Neuronal stem cell (in vitro differentiated cells): ENCODE data around the gene FAHD2A.
A peak's percentile ranks its signal among the peaks of the same experiment; 100 is the strongest.

Experiments
- DNase-seq: peaks from one replicate; pipeline ENCODE4 v3.0.0-alpha.2; 2013; ENCODE audit warnings: low spot score
- H2AFZ ChIP-seq: one replicate; pipeline ENCODE4 v1.6.1; 2013; ENCODE audit warnings: mild to moderate bottlenecking, low read length, inconsistent platforms
- H2AK5ac ChIP-seq: 2 replicates; pipeline ENCODE4 v1.6.1; 2013; ENCODE audit warnings: low read depth, mild to moderate bottlenecking, inconsistent platforms, low read length, moderate library complexity, mixed read lengths
- H2BK120ac ChIP-seq: 2 replicates; pipeline ENCODE4 v1.6.1; 2013; ENCODE audit warnings: low read depth, mild to moderate bottlenecking, inconsistent platforms, low read length, moderate library complexity, mixed read lengths
- H2BK12ac ChIP-seq: one replicate; pipeline ENCODE4 v1.6.1; 2013; ENCODE audit warnings: low read length, inconsistent platforms
- H2BK15ac ChIP-seq: 2 replicates; pipeline ENCODE4 v1.6.1; 2013; ENCODE audit warnings: mild to moderate bottlenecking, low read length, inconsistent platforms, mixed read lengths
- H2BK5ac ChIP-seq: one replicate; pipeline ENCODE4 v1.6.1; 2013; ENCODE audit warnings: inconsistent platforms, mild to moderate bottlenecking, low read length, moderate library complexity
- H3K14ac ChIP-seq: one replicate; pipeline ENCODE4 v1.6.1; 2013; ENCODE audit warnings: low read length, inconsistent platforms
- H3K18ac ChIP-seq: 2 replicates; pipeline ENCODE4 v1.6.1; 2013; ENCODE audit warnings: low read length, inconsistent platforms
- H3K23ac ChIP-seq: 2 replicates; pipeline ENCODE4 v1.6.1; 2013; ENCODE audit warnings: low read depth, mild to moderate bottlenecking, mixed read lengths, low read length, inconsistent platforms; ENCODE audit not compliant: poor library complexity
- H3K27ac ChIP-seq: replicated peaks from 3 replicates; pipeline ENCODE4 v1.5.1; 2013; ENCODE audit warnings: low read length, inconsistent platforms
- H3K27me3 ChIP-seq, 3 experiments: 2 replicates each; pipeline ENCODE4 v1.6.1; 2013; ENCODE audit warnings: low read length in 3 of 3, mild to moderate bottlenecking in 2 of 3, inconsistent platforms in 1 of 3, low read depth in 1 of 3, mixed read lengths in 1 of 3, moderate library complexity in 1 of 3; ENCODE audit not compliant: control insufficient read depth in 3 of 3, insufficient read depth in 3 of 3
- H3K36me3 ChIP-seq, 2 donors: replicated peaks in 1 of 2; 2 replicates each; pipeline ENCODE4 v1.6.1; 2013; ENCODE audit warnings: low read length in 2 of 2; ENCODE audit not compliant: control insufficient read depth in 2 of 2, insufficient read depth in 2 of 2
- H3K4ac ChIP-seq: 2 replicates; pipeline ENCODE4 v1.6.1; 2013; ENCODE audit warnings: inconsistent platforms, mild to moderate bottlenecking, low read length, moderate library complexity
- H3K4me1 ChIP-seq, 2 donors: 1 replicate in 1 of 2; 2 replicates in 1 of 2; pipeline ENCODE4 v1.6.1; 2013; ENCODE audit warnings: low read length in 2 of 2, low read depth in 1 of 2; ENCODE audit not compliant: control insufficient read depth in 2 of 2, insufficient read depth in 1 of 2
- H3K4me2 ChIP-seq: one replicate; pipeline ENCODE4 v1.6.1; 2013; ENCODE audit warnings: mild to moderate bottlenecking, low read length, inconsistent platforms; ENCODE audit not compliant: insufficient read depth, poor library complexity, severe bottlenecking
- H3K4me3 ChIP-seq, 2 donors: 2 replicates each; pipeline ENCODE4 v1.5.1; 2013; ENCODE audit warnings: low read length in 2 of 2, mild to moderate bottlenecking in 2 of 2, inconsistent platforms in 1 of 2, moderate library complexity in 1 of 2
- H3K79me1 ChIP-seq: one replicate; pipeline ENCODE4 v1.6.1; 2013; ENCODE audit warnings: low read depth, mild to moderate bottlenecking, inconsistent platforms, low read length, moderate library complexity
- H3K9ac ChIP-seq: one replicate; pipeline ENCODE4 v1.6.1; 2013; ENCODE audit warnings: mild to moderate bottlenecking, low read depth, low read length, inconsistent platforms; ENCODE audit not compliant: poor library complexity
- H3K9me3 ChIP-seq, 2 donors: replicated peaks in 1 of 2; 2 replicates each; pipeline versions ENCODE3 to v1.6.1; 2013; ENCODE audit warnings: low read length in 2 of 2, mild to moderate bottlenecking in 2 of 2, inconsistent platforms in 1 of 2, low read depth in 1 of 2, mixed read lengths in 1 of 2, moderate library complexity in 1 of 2; ENCODE audit not compliant: control insufficient read depth in 2 of 2, insufficient read depth in 1 of 2
- H4K8ac ChIP-seq: one replicate; pipeline ENCODE4 v1.6.1; 2013; ENCODE audit warnings: low read depth, mild to moderate bottlenecking, inconsistent platforms, low read length, moderate library complexity
- H4K91ac ChIP-seq: one replicate; pipeline ENCODE4 v1.6.1; 2013; ENCODE audit warnings: low read length, low read depth, mild to moderate bottlenecking, inconsistent platforms; ENCODE audit not compliant: poor library complexity
- WGBS, 2 donors: extraction: QIAGEN DNeasy Blood & Tissue Kit; methylation state at CpG; one replicate each; pipeline ENCODE4 v1.1.7; 2013; ENCODE audit warnings: missing lambda C conversion rate in 2 of 2, mixed read lengths in 1 of 2; ENCODE audit not compliant: insufficient read length in 2 of 2, insufficient replicate concordance in 1 of 2; ENCODE audit errors: extremely low coverage in 2 of 2; 5-methylcytosine and 5-hydroxymethylcytosine counted together

The FAHD2A gene

GRCh38 chr2:95362486-95362885 lies 40.0 kb upstream of the FAHD2A start:
- H3K9ac ChIP-seq = no peak overlapping the region
- no peak overlapping the region for H3K4ac ChIP-seq
- DNase-seq = no peak
- H3K4me1 ChIP-seq = no peaks in the 10 kb centered on the region
- WGBS, 2 donors = no CpG with 5 or more reads among the region's 9 CpGs
- no peak overlapping the region for H2AFZ ChIP-seq
- no peak overlapping the region for H3K14ac ChIP-seq
- no peak overlapping the region for H2BK120ac ChIP-seq
- no peak overlapping the region for H3K27ac ChIP-seq
- no peaks in the 10 kb centered on the region for H3K36me3 ChIP-seq
- H2AK5ac ChIP-seq = no peak overlapping the region
- no peak overlapping the region for H4K8ac ChIP-seq
- no peak overlapping the region for H3K18ac ChIP-seq
- H3K9me3 ChIP-seq = no peaks in the 10 kb centered on the region
- no peak overlapping the region for H2BK5ac ChIP-seq
- H3K4me2 ChIP-seq = no peak overlapping the region
- H2BK12ac ChIP-seq = no peak overlapping the region
- no peaks in the 10 kb centered on the region for H3K27me3 ChIP-seq
- no peaks in the 10 kb centered on the region for H3K79me1 ChIP-seq
- no peak overlapping the region for H3K4me3 ChIP-seq
- no peak overlapping the region for H3K23ac ChIP-seq
- no peak overlapping the region for H4K91ac ChIP-seq
- H2BK15ac ChIP-seq = no peak overlapping the region

- Histone ChIP-seq H2BK15ac (no peak overlapping the region), H3K23ac (no peak overlapping the region), H2BK120ac (no peak overlapping the region), H3K4me3 (no peak overlapping the region), H3K9me3 (no peaks in the 10 kb centered on the region), H3K27me3 (peaks cover 0 to 3% (median 0%) of the 10 kb centered on the region in 3 experiments), H3K36me3 (no peaks in the 10 kb centered on the region), H3K9ac (no peak overlapping the region), H2AK5ac (no peak overlapping the region), H4K91ac (no peak overlapping the region), H3K79me1 (no peaks in the 10 kb centered on the region), H2BK5ac (no peak overlapping the region), H3K18ac (no peak overlapping the region), H3K27ac (no peak overlapping the region), H2AFZ (no peak overlapping the region), H3K4ac (no peak overlapping the region), H3K4me2 (no peak overlapping the region), H3K14ac (no peak overlapping the region), H2BK12ac (no peak overlapping the region), H4K8ac (no peak overlapping the region), H3K4me1 (no peaks in the 10 kb centered on the region)
- no peak for DNase-seq
- no CpG with 5 or more reads among the region's 6 CpGs for WGBS, 2 donors
Observed at GRCh38 chr2:95366514-95366913, 36.0 kb upstream of the FAHD2A start.

GRCh38 chr2:95372216-95372829 lies 30.2 kb upstream of the FAHD2A start:
- Histone ChIP-seq H4K8ac (no peak overlapping the region), H2AFZ (no peak overlapping the region), H3K27ac (no peak overlapping the region), H3K36me3 (no peaks in the 10 kb centered on the region), H3K4me2 (no peak overlapping the region), H3K14ac (peak overlapping the region; percentile 78), H3K27me3 (peaks cover 0 to 3% (median 0%) of the 10 kb centered on the region in 3 experiments), H3K79me1 (no peaks in the 10 kb centered on the region), H3K4me3 (no peak overlapping the region), H3K9ac (no peak overlapping the region), H3K9me3 (no peaks in the 10 kb centered on the region), H2BK120ac (no peak overlapping the region), H2BK12ac (no peak overlapping the region), H2BK5ac (no peak overlapping the region), H4K91ac (no peak overlapping the region), H3K4me1 (no peaks in the 10 kb centered on the region), H3K18ac (no peak overlapping the region), H2BK15ac (no peak overlapping the region), H2AK5ac (no peak overlapping the region), H3K23ac (no peak overlapping the region), H3K4ac (no peak overlapping the region)
- WGBS, 2 donors = no CpG with 5 or more reads among the region's 8 CpGs
- no peak for DNase-seq

GRCh38 chr2:95372845-95373244 lies 29.7 kb upstream of the FAHD2A start:
- Histone ChIP-seq H2AK5ac (peak overlapping the region; percentile 14), H3K9ac (no peak overlapping the region), H3K4me3 (no peak overlapping the region), H3K23ac (peak overlapping the region; percentile 34), H3K4me1 (no peaks in the 10 kb centered on the region), H3K4ac (no peak overlapping the region), H4K91ac (no peak overlapping the region), H3K79me1 (no peaks in the 10 kb centered on the region), H4K8ac (no peak overlapping the region), H3K18ac (peak overlapping the region; percentile 53), H3K27me3 (peaks cover 0 to 3% (median 0%) of the 10 kb centered on the region in 3 experiments), H3K9me3 (no peaks in the 10 kb centered on the region), H3K27ac (no peak overlapping the region), H2AFZ (no peak overlapping the region), H2BK120ac (no peak overlapping the region), H3K14ac (no peak overlapping the region), H3K4me2 (no peak overlapping the region), H2BK12ac (no peak overlapping the region), H3K36me3 (no peaks in the 10 kb centered on the region), H2BK15ac (no peak overlapping the region), H2BK5ac (no peak overlapping the region)
- no CpG with 5 or more reads among the region's 8 CpGs for WGBS, 2 donors
- no peak for DNase-seq
